ACC112 (cell line): ENCODE data around the gene TMEM8B.
A peak's percentile ranks its signal among the peaks of the same experiment; 100 is the strongest.
"Not testable (repeated sequence)": the region's sequence is repeated elsewhere in the genome, so short reads cannot be mapped to it uniquely, and the experiment has no call there.

Experiments
- H2AFZ ChIP-seq: fragments of 200-600 bp; sonication (generic); one replicate; pipeline ENCODE4 v1.6.0; 2017; ENCODE audit warnings: antibody characterized with exemption, low read length; ENCODE audit not compliant: unreplicated experiment
- H3K27ac ChIP-seq: fragments of 200-600 bp; sonication (generic); 2 replicates; pipeline ENCODE4 v1.5.1; 2014; ENCODE audit warnings: low read depth, mild to moderate bottlenecking, antibody characterized with exemption, low read length, moderate library complexity
- H3K27me3 ChIP-seq: fragments of 200-600 bp; sonication (generic); 2 replicates; pipeline ENCODE4 v1.6.1; 2014; ENCODE audit warnings: mild to moderate bottlenecking, antibody characterized with exemption, low read length, moderate library complexity, mixed read lengths; ENCODE audit not compliant: insufficient read depth
- H3K36me3 ChIP-seq: fragments of 200-600 bp; sonication (generic); 2 replicates; pipeline ENCODE4 v1.6.1; 2016; ENCODE audit warnings: mild to moderate bottlenecking, antibody characterized with exemption, low read length, moderate library complexity, mixed read lengths; ENCODE audit not compliant: insufficient read depth
- H3K4me1 ChIP-seq: fragments of 200-600 bp; sonication (generic); one replicate; pipeline ENCODE4 v1.6.1; 2016; ENCODE audit warnings: low read length, mixed read lengths; ENCODE audit not compliant: insufficient read depth, unreplicated experiment, control insufficient read depth
- H3K4me3 ChIP-seq: fragments of 200-600 bp; sonication (generic); 2 replicates; pipeline ENCODE4 v1.5.1; 2014; ENCODE audit warnings: mild to moderate bottlenecking, low read depth, low read length
- H3K79me2 ChIP-seq: fragments of 200-600 bp; sonication (generic); one replicate; pipeline ENCODE4 v1.6.0; 2016; ENCODE audit warnings: low read length; ENCODE audit not compliant: control insufficient read depth, unreplicated experiment, insufficient read depth

Gene TMEM8B

DNA sequence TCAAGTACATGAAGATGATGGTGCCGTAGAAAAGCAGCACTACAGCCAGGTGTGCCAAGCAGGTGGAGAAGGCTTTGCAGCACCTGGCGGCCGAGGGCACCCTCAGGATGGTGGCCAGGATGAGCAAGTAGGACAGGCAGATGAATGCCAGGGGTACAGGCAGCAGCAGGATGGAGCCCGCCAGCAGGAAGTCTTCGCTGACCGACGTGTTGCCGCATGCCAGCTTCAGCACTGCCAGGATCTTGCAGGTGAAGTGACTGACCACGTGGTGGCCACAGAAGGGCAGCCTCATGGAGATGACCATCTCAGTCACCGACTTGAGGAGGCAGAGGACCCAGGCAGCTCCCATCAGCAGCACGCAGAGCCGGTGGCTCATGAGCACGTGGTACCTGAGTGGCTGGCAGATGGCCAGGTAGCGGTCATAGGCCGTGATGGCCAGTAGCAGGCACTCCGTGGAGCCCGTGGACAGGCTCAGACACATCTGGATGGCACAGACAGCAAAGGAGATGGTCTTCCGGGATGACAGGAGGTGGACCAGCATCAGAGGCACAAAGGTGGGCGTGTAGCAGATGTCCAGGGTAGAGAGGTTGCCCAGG is 40.7 kb downstream of the TMEM8B start:
- Histone ChIP-seq H3K79me2 (no peaks in the 10 kb centered on the region), H3K4me3 (no peak overlapping the region), H2AFZ (no peak overlapping the region), H3K36me3 (no peaks in the 10 kb centered on the region), H3K27me3 (no peaks in the 10 kb centered on the region), H3K4me1 (no peaks in the 10 kb centered on the region), H3K27ac (no peak overlapping the region)

DNA sequence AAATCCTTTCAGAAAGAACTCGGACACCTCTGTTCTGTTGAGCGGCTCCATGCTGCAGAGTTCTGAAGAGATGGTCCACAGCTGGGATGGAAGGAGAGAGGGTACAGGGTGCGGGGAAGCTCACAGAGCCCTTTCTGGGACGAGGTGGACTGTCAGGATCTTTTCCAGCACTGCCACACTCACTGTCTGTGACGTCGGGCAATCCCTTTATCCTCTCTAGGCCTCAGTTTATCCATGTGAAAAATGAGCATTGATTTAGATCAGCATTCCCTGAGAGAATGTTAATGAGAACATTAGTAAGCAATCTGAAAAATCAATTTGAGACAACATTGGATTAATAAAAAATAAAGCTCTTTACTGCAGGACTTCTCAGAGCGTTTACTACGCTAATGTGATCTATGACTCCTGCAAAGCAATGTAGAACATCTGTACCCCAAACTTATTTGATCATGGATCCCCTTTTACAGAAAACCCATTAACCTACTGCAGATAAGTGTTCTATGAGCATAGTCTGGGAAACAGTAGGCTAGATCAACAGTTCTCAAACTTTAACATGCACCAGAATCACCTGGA is 41.4 kb downstream of the TMEM8B start, which contains the start of gene OR13J1:
Gene OR13J1, minus strand, starts transcription at position 51 of the 573 bp plus-strand sequence. Its CDS starts 0 bp downstream, at position 51.
- no peak within 1 kb of the TSS for H3K4me3 ChIP-seq
- H3K79me2 ChIP-seq, result no peaks in the 10 kb centered on the region
- no peaks in the 10 kb centered on the region for H3K27me3 ChIP-seq
- H2AFZ ChIP-seq, result no peak within 1 kb of the TSS
- no peaks in the 10 kb centered on the region for H3K36me3 ChIP-seq
- no peaks in the 10 kb centered on the region for H3K4me1 ChIP-seq
- H3K27ac ChIP-seq, result no peak within 1 kb of the TSS

DNA sequence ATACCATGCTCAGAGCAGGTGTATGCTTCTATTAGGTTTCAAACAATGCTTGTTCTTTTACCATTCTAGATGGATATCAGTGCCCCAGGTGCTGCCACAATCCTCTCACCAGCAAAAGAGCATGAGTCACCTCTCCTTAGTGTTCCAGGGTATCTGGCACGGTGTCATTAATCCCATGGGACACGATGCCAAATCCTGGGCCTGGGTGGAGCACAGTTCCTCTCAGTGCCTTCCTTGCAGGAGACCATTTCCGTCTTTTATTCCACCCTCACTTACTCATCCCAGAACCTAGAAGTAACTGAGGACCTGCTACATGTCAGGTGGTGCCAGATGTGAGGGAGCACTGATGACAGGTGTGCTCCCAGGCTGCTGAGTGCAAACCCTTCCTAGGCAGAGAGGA is 42.5 kb downstream of the TMEM8B start:
- no peak overlapping the region for H3K4me3 ChIP-seq
- H3K36me3 ChIP-seq, result no peaks in the 10 kb centered on the region
- H3K79me2 ChIP-seq, result no peaks in the 10 kb centered on the region
- no peak overlapping the region for H3K27ac ChIP-seq
- no peaks in the 10 kb centered on the region for H3K27me3 ChIP-seq
- no peak overlapping the region for H2AFZ ChIP-seq
- H3K4me1 ChIP-seq, result no peaks in the 10 kb centered on the region

DNA sequence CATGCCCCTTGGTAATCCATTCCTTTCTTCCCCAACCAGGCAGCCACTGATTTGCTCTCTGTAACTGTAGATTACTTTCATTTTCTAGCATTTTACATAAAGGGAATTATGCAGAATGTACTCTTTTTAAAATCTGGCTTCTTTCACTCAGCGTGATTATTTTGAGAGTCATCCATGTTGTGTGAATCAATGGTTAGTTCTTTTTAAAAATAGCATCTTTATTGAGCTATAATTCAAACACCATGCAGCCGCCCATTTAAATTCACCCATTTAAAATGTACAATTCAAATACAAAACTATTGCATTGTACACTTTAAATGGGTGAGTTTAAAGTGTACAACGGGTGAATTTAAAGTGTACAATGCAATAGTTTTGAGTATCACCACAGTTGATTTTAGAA is 43.5 kb downstream of the TMEM8B start:
- no peaks in the 10 kb centered on the region for H3K4me1 ChIP-seq
- H3K4me3 ChIP-seq, result no peak overlapping the region
- H3K27me3 ChIP-seq, result no peaks in the 10 kb centered on the region
- H3K36me3 ChIP-seq, result no peaks in the 10 kb centered on the region
- H3K27ac ChIP-seq, result no peak overlapping the region
- peak overlapping the region; percentile 74 for H2AFZ ChIP-seq
- no peaks in the 10 kb centered on the region for H3K79me2 ChIP-seq

- Histone ChIP-seq H2AFZ (peak overlapping the region; percentile 77), H3K27me3 (no peaks in the 10 kb centered on the region), H3K36me3 (no peaks in the 10 kb centered on the region), H3K4me1 (peaks cover 6% of the 10 kb centered on the region), H3K27ac (no peak overlapping the region), H3K4me3 (peak overlapping the region; percentile 51), H3K79me2 (no peaks in the 10 kb centered on the region)
Measured at GRCh38 chr9:35882263-35882848, 53.3 kb downstream of the TMEM8B start.

DNA sequence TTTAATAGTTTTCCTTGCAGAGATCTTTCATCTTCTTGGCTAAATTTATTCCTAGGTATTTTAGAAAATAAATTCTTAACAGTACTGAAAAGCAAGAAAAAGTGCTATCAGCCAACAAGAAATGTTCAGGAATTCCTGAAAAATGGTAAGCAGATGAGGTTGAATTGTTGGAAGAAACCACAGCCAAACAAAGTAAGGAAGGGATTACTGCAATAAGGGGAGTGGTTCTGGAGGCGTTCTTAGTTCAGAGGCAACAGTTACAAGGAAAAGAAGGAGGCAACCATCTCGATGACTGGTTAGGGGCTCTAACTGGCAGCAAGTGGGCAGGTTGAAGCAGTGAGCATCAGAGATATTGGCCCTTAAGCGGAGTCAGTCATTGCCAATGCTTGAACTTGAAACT is 54.0 kb downstream of the TMEM8B start:
- Histone ChIP-seq H3K27ac (no peak overlapping the region), H3K4me1 (peaks cover 6% of the 10 kb centered on the region), H3K79me2 (no peaks in the 10 kb centered on the region), H2AFZ (peak overlapping the region; percentile 64), H3K4me3 (peak overlapping the region; percentile 51), H3K27me3 (no peaks in the 10 kb centered on the region), H3K36me3 (no peaks in the 10 kb centered on the region)

- H3K79me2 ChIP-seq, H3K27ac ChIP-seq, H3K4me1 ChIP-seq, H3K36me3 ChIP-seq, H3K27me3 ChIP-seq, H2AFZ ChIP-seq, H3K4me3 ChIP-seq: not testable (repeated sequence)
Measured at GRCh38 chr9:35884908-35885307, 55.9 kb downstream of the TMEM8B start.

- no peaks in the 10 kb centered on the region for H3K27me3 ChIP-seq
- no peaks in the 10 kb centered on the region for H3K36me3 ChIP-seq
- H3K79me2 ChIP-seq, result no peaks in the 10 kb centered on the region
- no peak overlapping the region for H2AFZ ChIP-seq
- H3K4me3 ChIP-seq, result no peak overlapping the region
- no peaks in the 10 kb centered on the region for H3K4me1 ChIP-seq
- no peak overlapping the region for H3K27ac ChIP-seq
Measured at GRCh38 chr9:35891646-35892045, 62.6 kb downstream of the TMEM8B start.

- Histone ChIP-seq H3K27ac (no peak overlapping the region), H2AFZ (no peak overlapping the region), H3K36me3 (no peaks in the 10 kb centered on the region), H3K27me3 (no peaks in the 10 kb centered on the region), H3K4me3 (no peak overlapping the region), H3K79me2 (no peaks in the 10 kb centered on the region), H3K4me1 (no peaks in the 10 kb centered on the region)
Measured at GRCh38 chr9:35892051-35892450, 63.0 kb downstream of the TMEM8B start.

- H3K36me3 ChIP-seq, result no peaks in the 10 kb centered on the region
- H3K27me3 ChIP-seq, result no peaks in the 10 kb centered on the region
- no peaks in the 10 kb centered on the region for H3K4me1 ChIP-seq
- H3K27ac ChIP-seq, result no peak overlapping the region
- no peak overlapping the region for H3K4me3 ChIP-seq
- no peaks in the 10 kb centered on the region for H3K79me2 ChIP-seq
- H2AFZ ChIP-seq, result no peak overlapping the region
Measured at GRCh38 chr9:35896570-35896969, 67.5 kb downstream of the TMEM8B start.
